Endometrial microvascular endothelial cells (primary cell): ENCODE results near the gene LGR4. TPM values are rescaled to one million over a fixed set of nuclear protein-coding genes. Genes with fewer than 3 reads are reported as not detected.
"Not testable (repeated sequence)": the region's sequence is repeated elsewhere in the genome, so short reads cannot be mapped to it uniquely, and the experiment has no call there.

Source experiments
- in situ Hi-C: cut with HindIII; loops from 2 replicates; pipeline ENCODE4 v1.10.0; 2017; ENCODE audit warnings: low sequenced_read_pairs, low pct_unique_long_range_greater_than_20kb; ENCODE audit errors: inconsistent ontology term
- total RNA-seq: library from RNA; depleted of rRNA; stranded (reverse); fragments of >200 nt; gene quantifications from one replicate; pipeline ENCODE4 v1.2.3, GENCODE V29; 2015; ENCODE audit errors: inconsistent ontology term

The LGR4 gene
- total RNA-seq, 1 donor from 2014 or later, result 3.7 TPM

DNA sequence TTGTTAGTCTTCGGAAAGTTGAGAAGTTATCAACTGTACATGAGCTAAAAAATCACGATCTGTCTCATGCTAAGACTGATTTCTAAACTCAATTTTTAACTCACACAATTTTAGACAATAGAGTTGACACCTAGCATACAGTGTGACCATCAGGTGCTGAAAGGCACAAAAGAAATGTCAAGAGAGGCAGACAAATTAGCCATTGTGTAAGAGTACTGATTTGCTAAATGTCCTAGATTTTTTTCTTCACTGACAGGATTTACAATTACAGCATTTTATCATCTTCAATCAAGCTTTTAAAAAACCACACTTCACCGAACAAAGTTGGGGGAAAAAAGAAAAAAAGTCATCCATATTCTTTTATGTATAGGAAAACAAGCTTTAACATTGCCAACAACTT is 7.0 kb downstream of the LGR4 start:
- in situ Hi-C loops, result no loop called here

DNA sequence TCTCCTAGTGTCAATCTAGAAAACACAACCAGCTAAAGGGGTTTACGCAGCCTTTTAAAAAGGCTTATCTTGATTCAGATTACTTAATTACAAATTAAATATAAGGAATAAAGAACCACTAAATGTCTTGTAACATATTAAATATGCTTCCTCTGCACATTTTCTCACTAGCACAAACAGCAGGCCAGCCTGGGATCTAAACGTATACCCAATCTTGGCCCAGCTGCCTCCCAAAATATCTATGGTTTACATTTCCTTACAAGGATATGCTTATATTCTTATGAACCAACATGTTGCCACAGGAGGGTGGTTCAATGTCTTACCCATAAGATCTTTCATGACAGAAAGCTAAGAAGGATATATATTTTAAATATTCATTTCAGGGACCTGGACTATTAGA is 7.7 kb downstream of the LGR4 start:
- in situ Hi-C loops, result no loop called here

DNA sequence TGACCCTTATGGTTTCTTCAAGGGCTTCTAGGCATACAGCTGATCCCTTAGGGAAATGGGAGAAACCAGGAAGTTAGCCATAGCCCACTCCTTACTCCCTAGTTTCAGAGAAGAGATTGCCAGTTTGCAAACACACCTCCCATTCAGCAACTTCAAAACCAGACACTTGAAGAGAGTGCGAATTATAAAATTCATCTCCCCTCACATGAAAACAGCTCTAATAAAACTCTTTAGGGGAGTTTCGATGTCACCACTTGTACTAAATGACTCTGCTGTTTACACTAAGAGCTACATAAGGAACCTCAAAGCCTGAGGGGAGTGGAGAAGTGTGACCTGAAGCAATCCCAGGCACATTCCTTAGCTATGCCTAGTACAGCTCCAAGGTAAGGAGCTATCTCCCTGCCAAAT is 8.3 kb downstream of the LGR4 start:
- in situ Hi-C loops, result no loop called here

DNA sequence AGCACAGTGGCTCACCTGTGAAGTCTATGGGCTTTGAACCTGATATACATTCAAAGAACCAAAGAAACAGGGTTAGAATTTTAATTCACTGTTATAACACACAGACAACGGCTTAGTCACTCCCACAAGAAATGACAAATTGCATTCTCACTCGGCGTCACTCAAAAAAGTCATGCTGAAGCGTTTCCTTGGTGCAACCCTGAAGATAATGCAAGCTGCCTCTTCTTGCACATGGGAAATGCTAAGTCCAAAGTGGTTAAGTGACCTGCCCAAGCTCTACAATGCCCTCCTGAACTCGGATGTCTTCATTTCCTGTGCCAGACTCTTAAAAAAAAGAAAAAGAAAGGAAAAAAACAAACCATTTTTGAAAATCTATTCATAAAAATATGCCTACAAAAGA is 10.0 kb downstream of the LGR4 start:
- in situ Hi-C loops, result no loop called here

DNA sequence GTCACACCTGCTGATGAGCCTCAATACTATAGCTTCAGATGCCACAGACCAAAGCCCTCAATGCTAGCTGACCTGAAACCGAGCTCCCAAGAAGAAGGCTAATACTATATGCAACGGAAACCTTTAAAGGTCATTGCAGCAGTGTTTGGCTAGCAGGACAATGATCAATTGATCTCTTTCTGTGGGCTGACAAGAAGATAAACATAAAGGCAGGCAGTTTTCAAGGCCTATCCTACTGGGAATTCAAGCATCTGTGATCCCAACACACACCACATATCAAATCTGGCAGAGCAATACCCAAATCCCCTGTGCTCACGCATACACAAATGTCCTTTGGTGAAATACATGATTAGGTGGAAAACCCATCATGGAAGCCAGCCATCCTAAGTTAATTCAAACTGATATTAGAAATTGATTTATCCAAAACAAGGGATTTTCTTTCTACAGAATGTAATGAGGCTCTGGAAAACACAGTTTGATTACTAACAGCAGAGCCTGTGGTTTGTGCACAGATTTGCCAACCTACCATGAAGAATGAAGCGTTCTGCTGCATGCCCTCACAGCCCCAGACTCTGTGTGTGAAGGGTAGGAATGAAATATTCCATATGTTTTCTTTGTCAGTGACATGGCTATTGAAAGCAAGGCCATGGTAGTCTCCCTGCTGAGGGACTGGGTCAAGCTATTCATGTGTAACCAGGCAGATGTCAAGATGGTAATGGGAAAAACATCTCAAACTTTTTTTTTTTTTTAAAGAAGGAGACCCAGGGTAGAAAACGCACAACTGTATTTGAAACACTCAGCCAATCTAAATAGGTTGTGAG is 12.2 kb downstream of the LGR4 start:
- in situ Hi-C loops, result no loop called here

DNA sequence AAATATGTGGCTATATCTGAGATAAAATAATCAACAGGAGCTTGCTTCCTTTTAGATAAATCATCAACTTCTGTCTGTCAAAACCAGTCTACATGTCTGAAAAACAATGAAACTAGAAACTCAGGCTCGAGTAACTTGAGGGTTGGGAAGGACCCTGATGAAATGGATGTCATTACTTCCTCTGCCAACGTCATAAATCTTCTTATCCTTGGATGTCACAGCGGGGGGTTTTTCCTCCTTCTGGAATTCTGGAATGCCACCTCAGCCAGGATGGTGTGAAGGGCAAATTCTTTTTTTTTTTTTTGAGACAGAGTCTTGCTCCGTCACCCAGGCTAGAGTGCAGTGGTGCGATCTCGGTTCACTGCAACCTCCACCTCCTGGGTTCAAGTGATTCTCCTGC is 13.4 kb downstream of the LGR4 start:
- in situ Hi-C loops, result no loop called here

DNA sequence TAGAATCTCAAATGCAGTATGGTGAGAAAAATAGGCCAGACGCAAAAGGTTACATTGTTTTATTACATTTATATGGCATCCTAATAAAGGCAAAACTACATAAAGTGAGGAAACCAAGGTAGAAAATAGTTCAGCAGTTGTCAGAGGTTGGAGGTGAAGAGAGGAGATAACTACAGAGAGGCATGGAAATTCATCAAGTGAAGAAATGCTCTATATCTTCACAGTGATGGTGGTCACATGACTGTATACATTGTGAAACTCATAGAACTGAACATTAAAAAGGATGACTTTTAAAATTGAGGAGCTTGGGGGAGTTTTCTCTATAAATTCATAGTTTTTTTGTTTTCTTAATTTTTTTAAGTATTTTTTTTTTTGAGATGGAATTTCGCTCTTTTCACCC is 14.4 kb downstream of the LGR4 start:
- in situ Hi-C loops, result no loop called here

DNA sequence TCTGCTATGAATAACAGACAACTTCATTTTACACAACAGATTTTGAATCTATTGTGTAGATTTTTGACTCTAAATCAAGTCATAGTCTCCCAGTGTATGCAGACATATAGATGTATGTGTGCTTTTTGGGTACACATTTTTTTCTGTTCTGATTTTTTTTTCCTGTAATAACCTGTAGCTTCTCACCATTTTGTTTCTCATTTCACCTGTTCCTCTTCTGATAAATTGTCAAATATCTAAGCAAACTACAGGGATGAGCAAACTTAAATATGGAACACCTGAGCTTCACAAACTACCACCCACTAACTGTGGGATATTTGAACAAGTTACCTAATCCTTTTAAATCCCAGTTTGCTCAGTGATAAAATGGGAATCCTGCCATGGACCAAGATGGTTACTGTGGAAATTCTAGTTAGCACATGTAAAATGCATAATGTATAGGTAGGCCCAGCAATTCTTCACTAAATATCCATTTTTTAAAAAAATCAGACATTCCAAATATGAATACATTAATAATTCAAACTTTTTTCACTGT is 15.7 kb downstream of the LGR4 start:
- in situ Hi-C loops, result no loop called here

DNA sequence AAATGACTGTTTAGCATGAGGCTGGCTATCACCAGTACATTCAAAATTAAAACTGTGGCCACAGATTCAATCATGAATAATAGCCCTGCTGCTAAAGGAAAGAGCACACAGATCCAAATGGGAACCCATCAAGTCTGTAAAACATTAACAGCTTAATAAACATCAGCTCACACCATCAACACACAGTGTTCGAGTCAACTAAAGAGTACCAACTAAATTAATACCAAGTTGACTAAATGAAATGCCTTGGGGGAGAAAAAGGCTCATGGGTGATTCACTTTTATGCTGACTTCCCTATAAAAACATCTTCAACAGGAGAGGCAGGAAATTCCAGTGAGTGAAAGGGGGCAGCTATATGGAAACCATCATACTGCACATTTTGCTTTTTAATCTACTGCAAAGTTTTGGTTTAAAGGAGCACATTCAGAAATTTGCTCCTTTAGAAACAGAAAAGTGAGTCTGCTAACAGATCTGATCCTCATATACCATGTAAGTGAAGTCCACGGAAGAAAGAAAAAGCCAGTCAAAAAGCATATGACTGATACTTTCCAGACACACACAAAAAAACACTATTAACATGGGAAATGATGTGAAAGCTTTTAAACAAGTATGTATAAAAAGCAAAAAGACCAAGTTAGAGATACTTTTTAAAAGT is 16.3 kb downstream of the LGR4 start:
- in situ Hi-C loops, result no loop called here

DNA sequence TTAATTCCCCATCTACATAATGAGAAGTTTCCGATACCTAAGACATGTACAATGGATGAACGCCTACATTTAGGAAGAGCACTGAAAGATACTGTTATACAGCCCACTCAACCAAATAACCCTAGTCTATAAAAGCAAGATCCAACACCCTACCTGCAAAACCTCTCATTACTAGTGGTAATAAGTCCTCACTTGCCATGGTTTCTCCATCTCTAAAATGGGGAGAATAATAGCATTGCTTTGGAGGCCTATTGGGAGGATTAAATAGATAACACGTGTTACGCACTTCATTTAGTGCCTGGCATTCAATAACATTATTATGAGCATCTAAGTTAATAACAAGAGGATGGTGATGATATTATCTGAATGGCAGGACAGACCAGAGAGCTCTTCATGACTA is 16.9 kb downstream of the LGR4 start:
- in situ Hi-C loops, result no loop called here

DNA sequence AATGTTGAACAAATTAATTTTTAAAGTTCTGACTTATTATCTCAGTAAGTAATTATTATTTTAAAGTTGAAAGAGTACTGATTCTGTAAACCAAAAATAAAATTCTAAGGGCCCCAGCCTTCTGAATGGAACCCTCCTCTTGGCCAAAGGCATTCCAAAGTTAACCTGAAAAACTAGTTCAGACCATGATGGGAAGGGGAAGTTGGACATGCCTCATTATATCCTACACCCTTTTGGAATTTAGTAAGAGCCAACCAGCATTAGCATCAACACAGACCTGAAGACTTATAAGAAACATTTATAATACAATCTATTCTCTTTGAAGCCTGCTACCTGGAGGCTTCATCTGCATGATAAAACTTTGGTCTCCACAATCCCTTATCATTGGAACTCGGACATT is 18.9 kb downstream of the LGR4 start:
- in situ Hi-C loops, result no loop called here

DNA sequence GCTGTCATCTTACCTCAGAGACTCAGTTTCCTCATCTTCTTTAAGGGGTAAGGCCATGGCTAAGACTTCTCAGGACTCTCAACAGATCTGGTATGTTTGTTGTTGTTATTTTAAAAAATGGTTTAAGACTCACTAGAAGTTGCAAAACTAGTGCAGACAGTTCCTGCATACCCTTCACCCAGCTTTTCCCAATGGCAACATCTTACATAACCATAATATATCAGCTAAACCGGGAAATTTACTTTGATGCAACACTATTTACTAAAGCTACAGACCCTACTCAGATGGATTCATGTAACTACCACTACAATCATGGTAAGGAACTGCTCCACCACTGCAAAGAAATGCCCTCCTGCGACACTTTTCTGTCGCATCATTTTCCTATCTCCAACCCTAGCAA is 20.4 kb downstream of the LGR4 start:
- in situ Hi-C loops, result no loop called here

DNA sequence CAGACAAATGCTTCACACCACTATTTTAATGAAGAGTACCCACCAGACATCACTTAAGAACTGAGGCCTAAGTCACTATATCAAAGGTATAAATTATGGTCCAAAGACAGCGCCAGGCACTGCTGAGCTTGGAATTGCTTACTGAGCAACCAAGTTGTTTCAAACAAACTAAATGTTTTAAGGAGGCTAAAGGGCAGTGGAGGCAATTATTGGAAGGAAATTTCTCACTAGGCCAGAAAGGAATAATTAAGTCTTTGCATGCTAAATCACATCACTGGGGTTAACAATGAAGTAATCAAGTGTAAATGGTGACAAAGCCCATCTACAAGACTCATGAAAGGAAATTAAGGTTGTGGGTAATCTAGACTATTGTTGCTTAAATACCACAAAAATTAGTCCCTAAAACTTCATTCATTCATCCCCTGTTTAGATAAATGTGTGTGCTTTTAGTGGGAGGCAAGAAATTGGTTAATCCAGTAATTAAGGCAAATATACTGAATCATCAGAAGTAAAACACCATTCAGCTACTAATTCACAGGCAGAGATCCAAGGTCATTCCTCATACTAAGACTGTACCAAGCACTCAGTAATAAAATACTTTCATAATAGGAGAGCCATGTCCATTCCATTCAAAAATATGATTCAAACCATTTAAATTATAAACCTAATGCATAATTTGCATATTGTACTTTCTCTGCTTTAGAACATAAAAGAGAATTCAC is 21.2 kb downstream of the LGR4 start:
- in situ Hi-C loops, result no loop called here

DNA sequence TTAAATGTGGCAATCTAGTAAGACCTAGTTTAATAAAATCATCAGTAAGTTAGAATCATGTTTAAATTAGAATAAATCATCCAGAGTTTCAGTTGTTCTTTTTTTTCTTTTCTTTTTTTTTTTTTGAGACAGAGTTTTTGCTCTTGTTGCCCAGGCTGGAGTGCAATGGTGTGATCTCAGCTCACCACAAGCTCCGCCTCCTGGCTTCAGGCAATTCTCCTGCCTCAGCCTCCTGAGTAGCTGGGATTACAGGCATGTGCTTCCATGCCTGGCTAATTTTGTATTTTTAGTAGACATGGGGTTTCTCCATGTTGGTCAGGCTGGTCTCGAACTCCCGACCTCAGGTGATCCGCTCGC is 24.4 kb downstream of the LGR4 start:
- in situ Hi-C loops, result not testable (repeated sequence)

DNA sequence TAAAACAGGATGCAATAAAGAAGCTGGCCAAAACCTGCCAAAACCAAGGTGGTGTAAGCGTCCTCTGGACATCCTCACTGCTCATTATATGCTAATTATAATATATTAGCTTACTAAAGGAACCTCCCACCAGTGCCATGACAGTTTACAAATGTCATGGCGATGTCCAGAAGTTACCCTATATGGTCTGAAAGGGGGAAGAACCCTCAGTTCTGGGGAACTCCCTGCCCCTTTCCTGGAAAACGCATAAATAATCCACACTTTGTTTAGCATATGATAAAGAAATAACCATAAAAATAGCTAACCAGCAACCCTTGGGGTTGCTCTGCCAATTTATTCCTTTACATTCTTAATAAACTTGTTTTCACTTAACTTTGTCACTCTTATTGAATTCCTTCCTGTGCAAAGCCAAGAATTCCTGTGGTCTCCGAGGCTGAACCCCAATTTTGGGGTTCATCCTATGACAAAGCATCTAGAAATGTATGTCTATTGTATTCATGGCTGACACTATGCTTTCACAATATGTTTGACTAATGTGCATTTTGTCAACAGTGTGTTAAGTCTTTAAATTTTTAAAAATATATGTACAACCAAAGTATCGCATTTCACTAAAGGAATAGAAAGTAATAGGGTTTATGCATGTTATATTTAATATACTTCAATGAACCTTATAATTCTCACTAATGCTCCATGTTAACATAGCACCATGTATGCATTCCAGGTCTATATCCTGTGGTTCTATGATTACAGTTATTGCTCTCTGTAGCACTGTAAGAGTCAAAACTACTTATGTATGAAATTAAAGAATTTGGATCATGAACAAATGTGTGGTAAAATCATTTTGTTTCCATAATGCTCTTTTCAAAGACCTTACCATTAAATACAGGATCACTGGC is 25.1 kb downstream of the LGR4 start:
- in situ Hi-C loops, result no loop called here

DNA sequence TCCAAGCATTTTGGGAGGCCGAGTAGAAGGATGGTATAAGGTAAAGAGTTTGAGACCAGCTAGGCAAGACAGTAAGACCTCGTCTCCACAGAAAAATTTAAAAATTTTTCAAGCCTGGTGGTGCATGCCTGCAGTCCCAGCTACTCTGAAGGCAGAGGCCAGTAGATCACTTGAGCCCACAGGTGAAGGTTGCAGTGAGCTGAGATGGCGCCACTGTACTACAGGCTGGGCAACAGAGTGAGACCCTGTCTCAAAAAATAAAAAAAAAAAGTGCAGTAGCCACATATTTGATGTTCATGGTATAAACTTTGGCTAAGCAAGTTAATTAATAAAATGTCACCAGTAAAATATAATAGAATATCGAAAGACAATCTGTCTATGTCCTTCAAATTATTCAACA is 27.0 kb downstream of the LGR4 start:
- in situ Hi-C loops, result no loop called here

DNA sequence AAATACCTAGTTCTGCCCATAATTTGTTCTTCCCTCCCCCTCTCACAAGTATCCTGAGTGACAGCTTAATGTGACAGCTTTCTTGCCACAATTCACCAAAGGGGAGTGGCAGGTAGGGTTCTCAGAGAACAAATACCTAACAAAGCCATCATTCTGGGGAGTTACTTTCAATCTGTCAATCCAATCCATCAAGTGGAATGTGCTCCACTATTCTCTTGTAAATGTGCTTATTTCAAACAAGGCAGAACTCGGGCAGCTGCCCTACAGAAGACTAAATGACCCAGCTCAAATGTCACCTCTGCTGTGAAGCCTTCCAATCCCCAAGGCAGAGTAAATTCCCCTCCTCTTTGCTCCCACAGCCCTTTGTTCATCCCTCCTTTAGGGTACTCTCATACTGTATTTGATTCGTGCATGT is 27.8 kb downstream of the LGR4 start:
- in situ Hi-C loops, result no loop called here

DNA sequence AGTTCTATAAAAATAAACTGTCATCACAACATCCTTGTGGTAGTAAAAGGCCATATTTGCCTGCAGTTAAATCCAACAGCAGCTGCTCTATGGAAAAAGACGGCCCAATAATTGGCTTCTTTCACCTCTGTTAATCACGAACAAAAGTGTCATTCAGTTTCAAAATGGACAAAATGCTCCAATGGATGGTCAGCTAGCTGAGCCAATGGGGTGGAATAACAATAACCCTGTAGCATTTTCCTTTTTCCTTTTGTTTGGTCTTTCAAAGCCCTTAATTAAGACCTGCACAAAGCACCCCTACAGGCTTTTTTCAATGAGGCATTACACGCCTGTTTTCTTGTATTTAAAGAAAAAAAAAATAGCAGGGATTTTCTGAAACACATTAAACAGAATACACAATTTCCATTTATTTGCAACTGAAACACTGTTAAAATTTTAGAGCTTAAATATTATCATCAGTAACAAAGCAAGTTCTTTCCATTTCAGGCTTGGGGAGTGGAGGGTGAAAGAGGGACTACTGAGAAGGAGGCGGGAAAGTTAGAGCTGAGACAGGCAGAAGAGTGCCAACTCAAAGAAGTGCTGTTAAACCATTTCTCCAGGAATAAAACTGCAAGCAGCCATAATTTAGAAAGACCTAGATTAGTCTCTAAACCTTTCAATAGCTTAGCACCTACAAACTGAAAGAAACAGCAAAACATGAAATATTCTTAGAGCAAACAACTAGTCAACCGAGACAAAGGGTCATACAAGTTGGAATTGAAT is 28.7 kb downstream of the LGR4 start:
- in situ Hi-C loops, result no loop called here
